Choroid plexus epithelial cell (primary cell): ENCODE data around the gene PRPF6.

Experiments used
- DNase-seq: peaks from one replicate; pipeline ENCODE4 v3.0.0-alpha.2; 2010; ENCODE audit warnings: low read depth
- H3K4me3 ChIP-seq: 2 replicates; pipeline ENCODE4 v1.5.1; 2011; ENCODE audit warnings: low read depth, mild to moderate bottlenecking, control low read depth, low read length, moderate library complexity
- CTCF ChIP-seq: conservative IDR thresholded peaks from 2 replicates; pipeline ENCODE4 v1.5.1; 2011; ENCODE audit warnings: low read depth, mild to moderate bottlenecking, control low read depth, inconsistent platforms, low read length, moderate library complexity

The PRPF6 gene

GRCh38 chr20:64037498-64038213, 56.7 kb downstream of the PRPF6 start:
- TF ChIP-seq CTCF = no peak
- no peak for DNase-seq
- no peak overlapping the region for H3K4me3 ChIP-seq

- no peak for DNase-seq
- H3K4me3 ChIP-seq = no peak overlapping the region
- no peak for TF ChIP-seq CTCF
Measured at GRCh38 chr20:64038224-64038564, 57.3 kb downstream of the PRPF6 start.

- TF ChIP-seq CTCF = peak; percentile 59
- peak overlapping the region; percentile 37 for H3K4me3 ChIP-seq
- DNase-seq = peak; percentile 53
Measured at GRCh38 chr20:64038565-64039292, 57.8 kb downstream of the PRPF6 start.

- TF ChIP-seq CTCF = no peak
- no peak for DNase-seq
- H3K4me3 ChIP-seq = peak overlapping the region; percentile 37
Measured at GRCh38 chr20:64039293-64040160, 58.6 kb downstream of the PRPF6 start.

GRCh38 chr20:64040231-64041039, 59.5 kb downstream of the PRPF6 start:
- H3K4me3 ChIP-seq = no peak overlapping the region
- no peak for TF ChIP-seq CTCF
- DNase-seq = no peak

- no peak for TF ChIP-seq CTCF
- H3K4me3 ChIP-seq = no peak overlapping the region
- no peak for DNase-seq
Measured at GRCh38 chr20:64041040-64041780, 60.3 kb downstream of the PRPF6 start.
